Measurements from ENCODE around the gene LRTM2. TPM values are rescaled to one million over a fixed set of nuclear protein-coding genes. Genes with fewer than 3 reads are reported as not detected.

LRTM2 gene
- total and polyA plus RNA-seq, 9 of the 15 experiments (the other 6 are each of a cell fraction or from before 2014, with no cell fraction given), result 0.09 TPM; not detected in 8

DNA sequence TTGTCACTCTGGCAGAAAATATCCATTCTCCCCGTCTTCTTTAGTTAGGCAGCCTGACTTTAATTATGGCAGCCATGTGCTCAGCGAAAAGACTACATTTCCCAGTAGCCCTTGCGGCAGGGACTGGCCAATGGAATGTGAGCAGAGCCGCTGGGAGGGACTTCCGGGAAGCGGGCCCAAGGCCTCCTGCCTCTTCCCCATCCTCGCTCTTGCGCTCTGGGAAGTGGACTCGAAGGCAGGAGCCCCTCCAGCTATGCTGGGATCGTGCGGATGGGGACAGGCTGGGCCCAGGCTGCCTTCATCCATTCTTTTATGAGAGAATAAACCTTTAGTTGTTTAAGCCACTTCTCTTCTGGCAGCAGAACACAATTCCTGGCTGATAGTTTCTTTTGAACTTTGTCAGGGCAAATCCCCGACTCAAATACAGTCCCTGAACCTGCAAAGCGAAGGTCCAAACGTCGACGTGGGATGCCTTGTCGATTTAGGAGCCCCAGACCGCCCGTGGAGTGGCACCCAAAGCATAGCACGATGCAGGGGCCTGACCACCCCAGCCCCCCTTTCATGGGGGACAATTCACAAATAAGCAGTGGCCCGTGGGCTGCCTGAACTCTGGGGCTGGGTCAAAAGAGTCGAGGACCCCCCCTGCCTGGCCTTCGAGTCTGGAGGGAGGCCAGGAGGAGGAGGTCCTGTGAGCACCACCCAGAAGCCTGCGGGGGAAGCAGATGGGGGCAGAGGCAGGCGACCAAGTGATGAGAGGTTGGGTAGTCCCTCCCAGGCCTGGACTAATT lies 15.6 kb upstream of the LRTM2 start (continued):
- TF ChIP-seq, protein P1, sequence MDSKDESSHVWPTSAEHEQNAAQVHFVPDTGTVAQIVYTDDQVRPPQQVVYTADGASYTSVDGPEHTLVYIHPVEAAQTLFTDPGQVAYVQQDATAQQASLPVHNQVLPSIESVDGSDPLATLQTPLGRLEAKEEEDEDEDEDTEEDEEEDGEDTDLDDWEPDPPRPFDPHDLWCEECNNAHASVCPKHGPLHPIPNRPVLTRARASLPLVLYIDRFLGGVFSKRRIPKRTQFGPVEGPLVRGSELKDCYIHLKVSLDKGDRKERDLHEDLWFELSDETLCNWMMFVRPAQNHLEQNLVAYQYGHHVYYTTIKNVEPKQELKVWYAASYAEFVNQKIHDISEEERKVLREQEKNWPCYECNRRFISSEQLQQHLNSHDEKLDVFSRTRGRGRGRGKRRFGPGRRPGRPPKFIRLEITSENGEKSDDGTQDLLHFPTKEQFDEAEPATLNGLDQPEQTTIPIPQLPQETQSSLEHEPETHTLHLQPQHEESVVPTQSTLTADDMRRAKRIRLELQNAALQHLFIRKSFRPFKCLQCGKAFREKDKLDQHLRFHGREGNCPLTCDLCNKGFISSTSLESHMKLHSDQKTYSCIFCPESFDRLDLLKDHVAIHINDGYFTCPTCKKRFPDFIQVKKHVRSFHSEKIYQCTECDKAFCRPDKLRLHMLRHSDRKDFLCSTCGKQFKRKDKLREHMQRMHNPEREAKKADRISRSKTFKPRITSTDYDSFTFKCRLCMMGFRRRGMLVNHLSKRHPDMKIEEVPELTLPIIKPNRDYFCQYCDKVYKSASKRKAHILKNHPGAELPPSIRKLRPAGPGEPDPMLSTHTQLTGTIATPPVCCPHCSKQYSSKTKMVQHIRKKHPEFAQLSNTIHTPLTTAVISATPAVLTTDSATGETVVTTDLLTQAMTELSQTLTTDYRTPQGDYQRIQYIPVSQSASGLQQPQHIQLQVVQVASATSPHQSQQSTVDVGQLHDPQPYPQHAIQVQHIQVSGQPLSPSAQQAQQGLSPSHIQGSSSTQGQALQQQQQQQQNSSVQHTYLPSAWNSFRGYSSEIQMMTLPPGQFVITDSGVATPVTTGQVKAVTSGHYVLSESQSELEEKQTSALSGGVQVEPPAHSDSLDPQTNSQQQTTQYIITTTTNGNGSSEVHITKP (IDR thresholded peaks at IDR 0.05; ENCODE audit: partially characterized antibody), result no peak
- TF ChIP-seq, protein P2, sequence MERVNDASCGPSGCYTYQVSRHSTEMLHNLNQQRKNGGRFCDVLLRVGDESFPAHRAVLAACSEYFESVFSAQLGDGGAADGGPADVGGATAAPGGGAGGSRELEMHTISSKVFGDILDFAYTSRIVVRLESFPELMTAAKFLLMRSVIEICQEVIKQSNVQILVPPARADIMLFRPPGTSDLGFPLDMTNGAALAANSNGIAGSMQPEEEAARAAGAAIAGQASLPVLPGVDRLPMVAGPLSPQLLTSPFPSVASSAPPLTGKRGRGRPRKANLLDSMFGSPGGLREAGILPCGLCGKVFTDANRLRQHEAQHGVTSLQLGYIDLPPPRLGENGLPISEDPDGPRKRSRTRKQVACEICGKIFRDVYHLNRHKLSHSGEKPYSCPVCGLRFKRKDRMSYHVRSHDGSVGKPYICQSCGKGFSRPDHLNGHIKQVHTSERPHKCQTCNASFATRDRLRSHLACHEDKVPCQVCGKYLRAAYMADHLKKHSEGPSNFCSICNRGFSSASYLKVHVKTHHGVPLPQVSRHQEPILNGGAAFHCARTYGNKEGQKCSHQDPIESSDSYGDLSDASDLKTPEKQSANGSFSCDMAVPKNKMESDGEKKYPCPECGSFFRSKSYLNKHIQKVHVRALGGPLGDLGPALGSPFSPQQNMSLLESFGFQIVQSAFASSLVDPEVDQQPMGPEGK (CRISPR knock-in tag; IDR thresholded peaks at IDR 0.05; ENCODE audit: borderline replicate concordance), result no peak
- TF ChIP-seq ASH1L (IDR thresholded peaks at IDR 0.05; ENCODE audit: borderline replicate concordance, low read depth, partially characterized antibody) (no peak), TEAD1 (CRISPR knock-in tag; IDR thresholded peaks at IDR 0.05) (peak; percentile 49 to 56; a peak in 2 of 4 replicates), IFI16 (CRISPR knock-in tag; IDR thresholded peaks at IDR 0.05) (no peak), ZNF165 (CRISPR knock-in tag; IDR thresholded peaks at IDR 0.05; ENCODE audit: borderline replicate concordance) (no peak), HDAC1 (IDR thresholded peaks at IDR 0.05) (no peak), KLF10 (CRISPR knock-in tag; IDR thresholded peaks at IDR 0.05) (no peak), MBD2 (IDR thresholded peaks at IDR 0.05; ENCODE audit: borderline replicate concordance, low read depth) (peak; percentile 88), ZNF143 (CRISPR knock-in tag; IDR thresholded peaks at IDR 0.05) (peak; percentile 90), POLR2AphosphoS2 (IDR thresholded peaks at IDR 0.05; ENCODE audit: low read length) (no peak), ZC3H8 (IDR thresholded peaks at IDR 0.05) (no peak), NFYB (IDR thresholded peaks at IDR 0.05; ENCODE audit: extremely low read depth, insufficient read length) (peak; percentile 45), CHCHD3 (CRISPR knock-in tag; IDR thresholded peaks at IDR 0.05) (no peak), WHSC1 (IDR thresholded peaks at IDR 0.05; ENCODE audit: low read length) (no peak), L3MBTL2 (IDR thresholded peaks at IDR 0.05) (peak; percentile 97), ZNF124 (CRISPR knock-in tag; IDR thresholded peaks at IDR 0.05) (no peak), RBM14 (IDR thresholded peaks at IDR 0.05; ENCODE audit: borderline replicate concordance, insufficient read depth, low read depth, low read length) (no peak), EP300 (IDR thresholded peaks at IDR 0.05; ENCODE audit: low read length) (no peak)

Data from K562 (cell line).